GM21529 (cell line): Measurements from ENCODE around the gene TAS2R41.
"Not testable (repeated sequence)": the region's sequence is repeated elsewhere in the genome, so short reads cannot be mapped to it uniquely, and the experiment has no call there.

Experiments used
- ATAC-seq: cut with Tn5 transposase; IDR thresholded peaks from one replicate; pipeline ENCODE4 v1.9.1; 2021; ENCODE audit not compliant: unreplicated experiment

Gene TAS2R41

GRCh38 chr7:143455942-143456341 is 21.7 kb upstream of the TAS2R41 start:
- no peak for ATAC-seq

GRCh38 chr7:143456992-143457793 is 20.5 kb upstream of the TAS2R41 start:
- ATAC-seq, result no peak

GRCh38 chr7:143458263-143458662 is 19.4 kb upstream of the TAS2R41 start:
- peak; percentile 61 for ATAC-seq

- no peak for ATAC-seq
Observed at GRCh38 chr7:143458681-143459080, 19.0 kb upstream of the TAS2R41 start.

GRCh38 chr7:143459359-143459758 is 18.3 kb upstream of the TAS2R41 start:
- ATAC-seq, result no peak

- ATAC-seq, result no peak
Observed at GRCh38 chr7:143460271-143460979, 17.2 kb upstream of the TAS2R41 start.

- ATAC-seq, result no peak
Observed at GRCh38 chr7:143462045-143462444, 15.6 kb upstream of the TAS2R41 start.

- ATAC-seq, result no peak
Observed at GRCh38 chr7:143463556-143463955, 14.1 kb upstream of the TAS2R41 start.

- ATAC-seq, result no peak
Observed at GRCh38 chr7:143463957-143464356, 13.7 kb upstream of the TAS2R41 start.

- ATAC-seq, result no peak
Observed at GRCh38 chr7:143467724-143468123, 9.9 kb upstream of the TAS2R41 start.

GRCh38 chr7:143472071-143472689 is 5.5 kb upstream of the TAS2R41 start:
- not testable (repeated sequence) for ATAC-seq

- ATAC-seq, result no peak
Observed at GRCh38 chr7:143479055-143479766, 1.5 kb downstream of the TAS2R41 start.

- ATAC-seq, result no peak
Observed at GRCh38 chr7:143480501-143480900, 2.8 kb downstream of the TAS2R41 start.

GRCh38 chr7:143484119-143484518 is 6.4 kb downstream of the TAS2R41 start:
- no peak for ATAC-seq

GRCh38 chr7:143485094-143485493 is 7.4 kb downstream of the TAS2R41 start:
- ATAC-seq, result no peak

GRCh38 chr7:143485500-143485899 is 7.8 kb downstream of the TAS2R41 start:
- no peak for ATAC-seq

GRCh38 chr7:143486266-143486665 is 8.6 kb downstream of the TAS2R41 start:
- not testable (repeated sequence) for ATAC-seq

GRCh38 chr7:143487061-143487460 is 9.4 kb downstream of the TAS2R41 start:
- no peak for ATAC-seq

- no peak for ATAC-seq
Observed at GRCh38 chr7:143487566-143487965, 9.9 kb downstream of the TAS2R41 start.

- no peak for ATAC-seq
Observed at GRCh38 chr7:143490717-143491306, 13.1 kb downstream of the TAS2R41 start.

GRCh38 chr7:143492043-143492471 is 14.4 kb downstream of the TAS2R41 start:
- ATAC-seq, result no peak
